CD4-positive, alpha-beta T cell (primary cell): ENCODE data around the gene CCL3. TPM values are rescaled to one million over a fixed set of nuclear protein-coding genes. Genes with fewer than 3 reads are reported as not detected.

Experiments used
- ATAC-seq: fragments of 200-7000 bp; cut with Tn5 transposase; one replicate; pipeline ENCODE4 v1.10.0; 2022; ENCODE audit warnings: mild to moderate bottlenecking; ENCODE audit not compliant: poor library complexity
- CTCF ChIA-PET: fragments of 350-600 bp; sonication (Branson Sonifier 250); formaldehyde crosslinking; loops from one replicate; lab custom pipeline; 2021; ENCODE audit warnings: antibody characterized with exemption, inconsistent platforms; lab: Charles Lee
- POLR2A ChIA-PET: fragments of 350-600 bp; sonication (Branson Sonifier 250); formaldehyde crosslinking; loops from one replicate; lab custom pipeline; 2021; ENCODE audit warnings: antibody characterized with exemption, inconsistent platforms; lab: Charles Lee
- DNase-seq, 14 experiments: peaks; one replicate each; pipeline ENCODE4 v3.0.0-alpha.2; 2013 to 2020; ENCODE audit warnings: mixed read lengths in 2 of 14
- H3K27ac ChIP-seq, 2 donors: one replicate each; pipeline versions ENCODE4 v1.5.1 to v1.7.0; 2013; ENCODE audit warnings: low read length in 2 of 2, low read depth in 1 of 2, mild to moderate bottlenecking in 1 of 2
- H3K27me3 ChIP-seq, 2 experiments: 1 replicate in 1 of 2; 2 replicates in 1 of 2; pipeline versions ENCODE4 v1.6.1 to v1.7.0; 2013; ENCODE audit warnings: low read length in 2 of 2, control low read depth in 1 of 2, mild to moderate bottlenecking in 1 of 2, moderate library complexity in 1 of 2; ENCODE audit not compliant: insufficient read depth in 2 of 2, control insufficient read depth in 1 of 2
- H3K36me3 ChIP-seq: one replicate; pipeline ENCODE4 v1.6.1; 2013; ENCODE audit warnings: low read length, control low read depth; ENCODE audit not compliant: insufficient read depth
- H3K4me1 ChIP-seq: one replicate; pipeline ENCODE4 v1.6.1; 2013; ENCODE audit warnings: low read length, control low read depth; ENCODE audit not compliant: insufficient read depth
- H3K4me3 ChIP-seq: one replicate; pipeline ENCODE4 v1.5.1; 2013; ENCODE audit warnings: mild to moderate bottlenecking, low read length, moderate library complexity
- H3K9me3 ChIP-seq, 2 experiments: 1 replicate in 1 of 2; 2 replicates in 1 of 2; pipeline versions ENCODE4 v1.6.1 to v1.7.0; 2013; ENCODE audit warnings: low read length in 2 of 2, mild to moderate bottlenecking in 2 of 2, control low read depth in 1 of 2, moderate library complexity in 1 of 2; ENCODE audit not compliant: control insufficient read depth in 1 of 2, insufficient read depth in 1 of 2
- H3K27ac Mint-ChIP-seq: one replicate; pipeline ENCODE4 v1.8.0; 2020; ENCODE audit warnings: mixed read lengths
- H3K27me3 Mint-ChIP-seq: one replicate; pipeline ENCODE4 v1.8.0; 2021; ENCODE audit warnings: mixed read lengths
- H3K36me3 Mint-ChIP-seq: one replicate; pipeline ENCODE4 v1.8.0; 2021; ENCODE audit warnings: low read depth, mixed read lengths
- H3K4me1 Mint-ChIP-seq: one replicate; pipeline ENCODE4 v1.8.0; 2021; ENCODE audit warnings: low read depth, mixed read lengths
- H3K4me3 Mint-ChIP-seq: one replicate; pipeline ENCODE4 v1.8.0; 2020; ENCODE audit warnings: mild to moderate bottlenecking, mixed read lengths
- H3K9me3 Mint-ChIP-seq: one replicate; pipeline ENCODE4 v1.8.0; 2020; ENCODE audit warnings: mixed read lengths
- intact Hi-C, 2 experiments: fragments of 100-400 bp; cut with DNase I in 1 of 2; cut with micrococcal nuclease in 1 of 2; formaldehyde crosslinking; loops; one replicate each; pipeline versions ENCODE4 v1.15.1 to v1.9.0; 2023 to 2025; cut with DNase I, micrococcal nuclease
- total RNA-seq, 174 experiments: library from RNA in 2 of 174; stranded (reverse) in 2 of 174; gene quantifications; one replicate each; pipeline ENCODE4 v1.2.3 and lab custom pipeline; 2021 to 2026
- TF ChIP-seq, protein P1 (sequence below): fragments of 200-600 bp; IDR thresholded peaks from one replicate; pipeline ENCODE4 v1.8.0; 2022; ENCODE audit warnings: antibody characterized with exemption, mild to moderate bottlenecking

Gene CCL3
- total RNA-seq, 2 experiments from 2014 or later = 0.78 to 1.0 TPM

- peaks cover 0 to 5% of the 10 kb centered on the region in 2 experiments for H3K27me3 ChIP-seq
- intact Hi-C loops = no loop called here
- no peaks in the 10 kb centered on the region for H3K36me3 Mint-ChIP-seq
- no peaks in the 10 kb centered on the region for H3K36me3 ChIP-seq
- no peak overlapping the region for H3K4me3 Mint-ChIP-seq
- TF ChIP-seq, protein P1, sequence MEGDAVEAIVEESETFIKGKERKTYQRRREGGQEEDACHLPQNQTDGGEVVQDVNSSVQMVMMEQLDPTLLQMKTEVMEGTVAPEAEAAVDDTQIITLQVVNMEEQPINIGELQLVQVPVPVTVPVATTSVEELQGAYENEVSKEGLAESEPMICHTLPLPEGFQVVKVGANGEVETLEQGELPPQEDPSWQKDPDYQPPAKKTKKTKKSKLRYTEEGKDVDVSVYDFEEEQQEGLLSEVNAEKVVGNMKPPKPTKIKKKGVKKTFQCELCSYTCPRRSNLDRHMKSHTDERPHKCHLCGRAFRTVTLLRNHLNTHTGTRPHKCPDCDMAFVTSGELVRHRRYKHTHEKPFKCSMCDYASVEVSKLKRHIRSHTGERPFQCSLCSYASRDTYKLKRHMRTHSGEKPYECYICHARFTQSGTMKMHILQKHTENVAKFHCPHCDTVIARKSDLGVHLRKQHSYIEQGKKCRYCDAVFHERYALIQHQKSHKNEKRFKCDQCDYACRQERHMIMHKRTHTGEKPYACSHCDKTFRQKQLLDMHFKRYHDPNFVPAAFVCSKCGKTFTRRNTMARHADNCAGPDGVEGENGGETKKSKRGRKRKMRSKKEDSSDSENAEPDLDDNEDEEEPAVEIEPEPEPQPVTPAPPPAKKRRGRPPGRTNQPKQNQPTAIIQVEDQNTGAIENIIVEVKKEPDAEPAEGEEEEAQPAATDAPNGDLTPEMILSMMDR = no peak
- no peaks in the 10 kb centered on the region for H3K9me3 ChIP-seq
- ChIA-PET POLR2A (no interaction called here), CTCF (no interaction called here)
- H3K9me3 Mint-ChIP-seq = no peaks in the 10 kb centered on the region
- H3K27ac ChIP-seq = no peak overlapping the region
- H3K27ac Mint-ChIP-seq = no peak overlapping the region
- no peaks in the 10 kb centered on the region for H3K4me1 Mint-ChIP-seq
- H3K4me1 ChIP-seq = no peaks in the 10 kb centered on the region
- ATAC-seq (no peak), DNase-seq (no peak)
- H3K4me3 ChIP-seq = no peak overlapping the region
- peaks cover 10% of the 10 kb centered on the region for H3K27me3 Mint-ChIP-seq
These were observed 45.5 kb upstream of the CCL3 start for GRCh38 chr17:36135465-36135864.

GRCh38 chr17:36133602-36134236, 43.8 kb upstream of the CCL3 start:
- Mint-ChIP-seq H3K4me3 (no peak overlapping the region), H3K27ac (no peak overlapping the region), H3K9me3 (no peaks in the 10 kb centered on the region), H3K27me3 (peaks cover 10% of the 10 kb centered on the region), H3K36me3 (no peaks in the 10 kb centered on the region), H3K4me1 (no peaks in the 10 kb centered on the region)
- no peak overlapping the region for H3K27ac ChIP-seq
- H3K9me3 ChIP-seq = no peaks in the 10 kb centered on the region
- DNase-seq = no peak
- ChIA-PET POLR2A (no interaction called here), CTCF (no interaction called here)
- H3K36me3 ChIP-seq = no peaks in the 10 kb centered on the region
- TF ChIP-seq, protein P1 = no peak
- no peaks in the 10 kb centered on the region for H3K4me1 ChIP-seq
- H3K27me3 ChIP-seq = peaks cover 0 to 5% of the 10 kb centered on the region in 2 experiments
- H3K4me3 ChIP-seq = no peak overlapping the region
- intact Hi-C loops = no loop called here
- ATAC-seq = no peak

- Mint-ChIP-seq H3K4me3 (no peak overlapping the region), H3K27me3 (peaks cover 10% of the 10 kb centered on the region), H3K27ac (no peak overlapping the region), H3K9me3 (no peaks in the 10 kb centered on the region), H3K36me3 (no peaks in the 10 kb centered on the region), H3K4me1 (no peaks in the 10 kb centered on the region)
- DNase-seq (no peak), ATAC-seq (no peak)
- CTCF ChIA-PET = no interaction called here
- POLR2A ChIA-PET = no interaction called here
- no peaks in the 10 kb centered on the region for H3K4me1 ChIP-seq
- no peaks in the 10 kb centered on the region for H3K36me3 ChIP-seq
- peaks cover 0 to 5% of the 10 kb centered on the region in 2 experiments for H3K27me3 ChIP-seq
- intact Hi-C loops = no loop called here
- no peak overlapping the region for H3K4me3 ChIP-seq
- H3K9me3 ChIP-seq = no peaks in the 10 kb centered on the region
- TF ChIP-seq, protein P1 = no peak
- H3K27ac ChIP-seq = no peak overlapping the region
These were observed 42.5 kb upstream of the CCL3 start for GRCh38 chr17:36132421-36132831.
